Keratinocyte (primary cell): Measurements from ENCODE around the gene IL6R.

ENCODE experiments used
- EZH2 ChIP-seq: IDR thresholded peaks from one replicate; pipeline ENCODE4 v1.6.1; 2012; ENCODE audit warnings: inconsistent platforms, mild to moderate bottlenecking, low read length, moderate library complexity
- TF ChIP-seq, protein P1 (sequence below), 3 experiments: IDR thresholded peaks in 1 of 3; conservative IDR thresholded peaks in 1 of 3; optimal IDR thresholded peaks in 1 of 3; 2 replicates in 2 of 3; 3 replicates in 1 of 3; pipeline versions ENCODE3 to v1.5.1; 2011; ENCODE audit warnings: low read length in 3 of 3, mild to moderate bottlenecking in 3 of 3, moderate library complexity in 2 of 3, control low read depth in 1 of 3, inconsistent platforms in 1 of 3; ENCODE audit not compliant: insufficient read depth in 2 of 3; ENCODE audit errors: extremely low read depth in 1 of 3

DNA sequence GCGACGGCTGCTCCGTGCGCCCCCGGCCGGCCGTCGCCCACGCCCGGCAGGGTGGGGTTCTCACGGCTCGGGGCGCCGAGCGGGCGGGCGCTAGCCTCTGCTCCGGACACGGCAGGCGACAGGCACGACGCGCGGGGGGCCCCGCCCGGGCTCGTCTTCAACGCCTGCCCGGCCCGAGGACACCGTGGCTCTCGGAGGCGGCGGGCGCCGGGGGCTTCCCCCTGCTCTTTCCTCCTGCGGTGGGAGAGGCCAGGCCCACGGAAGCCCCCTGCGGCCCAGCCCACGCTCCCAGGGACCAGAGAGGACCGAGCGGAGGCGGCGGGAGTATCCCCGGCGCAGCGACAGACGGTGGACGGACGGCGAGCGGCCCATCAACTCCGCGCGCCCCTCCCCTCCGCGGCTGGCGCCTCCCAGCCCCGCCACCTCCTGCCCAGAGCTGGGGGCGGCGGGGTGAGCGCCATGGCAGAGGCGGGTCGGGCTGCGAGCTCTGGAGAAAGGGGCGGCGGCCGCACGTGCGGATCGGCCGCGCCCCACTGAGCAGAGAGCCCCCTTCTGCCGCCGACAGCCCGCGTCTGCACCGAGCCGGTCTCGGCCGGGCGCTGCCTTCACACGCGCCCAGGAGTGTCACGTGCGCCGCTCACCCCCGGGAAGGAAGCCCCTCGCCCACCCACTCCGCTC, 97.1 kb downstream of the IL6R start, which contains the start of the genes SHE and TDRD10:
- TF ChIP-seq, protein P1, sequence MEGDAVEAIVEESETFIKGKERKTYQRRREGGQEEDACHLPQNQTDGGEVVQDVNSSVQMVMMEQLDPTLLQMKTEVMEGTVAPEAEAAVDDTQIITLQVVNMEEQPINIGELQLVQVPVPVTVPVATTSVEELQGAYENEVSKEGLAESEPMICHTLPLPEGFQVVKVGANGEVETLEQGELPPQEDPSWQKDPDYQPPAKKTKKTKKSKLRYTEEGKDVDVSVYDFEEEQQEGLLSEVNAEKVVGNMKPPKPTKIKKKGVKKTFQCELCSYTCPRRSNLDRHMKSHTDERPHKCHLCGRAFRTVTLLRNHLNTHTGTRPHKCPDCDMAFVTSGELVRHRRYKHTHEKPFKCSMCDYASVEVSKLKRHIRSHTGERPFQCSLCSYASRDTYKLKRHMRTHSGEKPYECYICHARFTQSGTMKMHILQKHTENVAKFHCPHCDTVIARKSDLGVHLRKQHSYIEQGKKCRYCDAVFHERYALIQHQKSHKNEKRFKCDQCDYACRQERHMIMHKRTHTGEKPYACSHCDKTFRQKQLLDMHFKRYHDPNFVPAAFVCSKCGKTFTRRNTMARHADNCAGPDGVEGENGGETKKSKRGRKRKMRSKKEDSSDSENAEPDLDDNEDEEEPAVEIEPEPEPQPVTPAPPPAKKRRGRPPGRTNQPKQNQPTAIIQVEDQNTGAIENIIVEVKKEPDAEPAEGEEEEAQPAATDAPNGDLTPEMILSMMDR (optimal IDR thresholded peaks at IDR 0.05 in 1 of 3, IDR thresholded peaks at IDR 0.05 in 1 of 3, conservative IDR thresholded peaks at IDR 0.05 in 1 of 3; ENCODE audit: extremely low read depth in 1 of 3, insufficient read depth in 2 of 3, low read length in 3 of 3) = no peak
- peak; percentile 85 for TF ChIP-seq EZH2
